Stimulated activated CD4-positive, alpha-beta T cell treated with anti-CD3 and anti-CD28 coated beads, Interleukin-12 subunit alpha, Interleukin-12 subunit beta, amount 100 ng/mL, for 4 hours (primary cell): Measurements from ENCODE around the gene PARVA.

ENCODE experiments used
- DNase-seq: peaks from one replicate; pipeline ENCODE4 v3.0.0-alpha.2; 2020

PARVA gene

DNA sequence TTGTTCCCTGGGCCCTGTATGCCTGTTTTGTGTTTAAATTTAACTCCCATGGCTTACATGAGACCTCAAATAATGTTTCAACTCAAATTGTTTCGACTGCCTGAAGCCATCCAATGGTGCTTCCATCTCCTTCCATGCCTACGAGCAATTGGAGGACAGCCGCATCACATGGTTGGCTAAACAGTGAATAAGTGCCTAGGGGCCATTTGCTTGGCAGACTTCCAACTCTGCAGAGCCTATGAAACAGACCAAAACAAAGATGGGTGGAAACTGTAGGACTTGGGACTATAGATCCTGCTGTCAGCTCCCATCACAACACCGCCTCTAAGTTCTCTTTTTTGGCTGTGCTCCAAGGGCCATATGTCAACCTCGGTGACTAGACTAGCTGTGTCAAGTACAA, 84.1 kb downstream of the PARVA start:
- DNase-seq: no peak

DNA sequence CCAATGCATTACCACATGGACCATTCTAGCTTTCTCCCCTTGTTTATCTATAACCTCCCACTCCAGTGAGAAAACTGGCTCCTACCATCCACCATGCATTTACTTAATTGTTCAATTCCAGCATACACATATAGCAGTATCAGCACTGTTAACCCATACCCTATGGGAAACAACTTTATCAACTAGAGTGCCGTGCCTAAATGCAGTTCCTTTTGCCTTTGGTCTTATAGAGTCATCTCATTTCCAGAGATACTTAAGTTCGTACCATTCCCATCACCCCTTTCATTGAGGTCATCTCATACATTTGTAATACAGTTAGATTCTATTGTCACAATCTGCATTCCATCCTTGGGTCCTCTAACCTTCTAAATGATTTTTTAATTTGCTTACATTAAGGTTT, 86.9 kb downstream of the PARVA start:
- no peak for DNase-seq

DNA sequence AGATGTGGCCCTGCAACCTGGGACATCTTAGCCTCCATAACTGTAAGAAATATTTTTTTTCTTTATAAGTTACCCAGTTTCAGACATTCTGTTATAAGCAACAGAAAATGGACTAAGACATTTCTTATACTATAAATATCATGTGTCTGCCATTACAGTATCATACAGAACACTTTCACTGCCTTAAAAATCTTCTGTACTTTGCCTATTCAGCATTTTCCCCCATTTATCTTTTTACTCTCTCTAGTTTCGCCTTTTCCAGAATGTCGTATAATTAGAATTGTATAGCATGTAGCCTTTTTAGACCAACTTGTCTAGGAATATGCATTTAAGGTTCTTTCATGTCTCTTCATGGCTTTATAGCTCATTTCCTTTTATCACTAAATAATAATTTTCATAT, 88.0 kb downstream of the PARVA start:
- no peak for DNase-seq

DNA sequence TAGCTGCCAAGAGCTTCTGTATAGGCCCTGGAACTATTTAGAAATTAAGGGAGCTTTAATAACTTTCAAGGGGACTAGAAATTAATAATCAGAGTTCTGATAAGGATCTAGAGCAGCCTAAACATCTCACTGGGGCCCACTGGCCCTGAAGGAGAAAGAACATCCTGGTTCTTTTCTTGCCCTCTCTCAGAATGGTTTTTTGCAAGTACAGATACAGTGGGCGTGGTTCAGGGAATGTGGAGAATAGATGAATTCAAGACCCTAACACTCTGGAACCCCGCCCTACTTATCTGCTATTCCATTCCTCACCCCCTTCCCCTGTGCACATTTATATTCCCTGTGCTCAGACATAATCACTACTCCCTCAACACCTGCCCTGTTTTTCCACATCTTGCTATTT, 90.2 kb downstream of the PARVA start:
- no peak for DNase-seq

DNA sequence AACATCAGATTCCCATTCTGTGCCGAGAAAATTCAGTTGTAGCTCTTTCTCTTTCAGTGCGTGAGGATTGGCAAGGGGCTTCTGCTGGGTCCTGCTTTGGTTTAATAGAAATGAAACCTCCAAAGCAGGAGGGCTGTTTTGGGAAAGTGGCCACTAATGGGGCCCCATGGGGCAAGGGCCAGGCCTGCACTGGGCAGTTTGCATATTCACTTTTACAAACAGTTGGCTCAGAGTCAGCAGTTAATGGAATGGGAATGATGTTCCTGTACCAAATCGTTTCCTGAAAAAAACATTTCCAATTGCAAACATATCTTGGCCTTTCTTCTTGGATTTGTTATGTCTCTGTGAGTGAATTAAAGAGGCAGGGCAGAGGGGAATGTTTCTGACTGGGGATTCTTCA, 92.1 kb downstream of the PARVA start:
- no peak for DNase-seq

DNA sequence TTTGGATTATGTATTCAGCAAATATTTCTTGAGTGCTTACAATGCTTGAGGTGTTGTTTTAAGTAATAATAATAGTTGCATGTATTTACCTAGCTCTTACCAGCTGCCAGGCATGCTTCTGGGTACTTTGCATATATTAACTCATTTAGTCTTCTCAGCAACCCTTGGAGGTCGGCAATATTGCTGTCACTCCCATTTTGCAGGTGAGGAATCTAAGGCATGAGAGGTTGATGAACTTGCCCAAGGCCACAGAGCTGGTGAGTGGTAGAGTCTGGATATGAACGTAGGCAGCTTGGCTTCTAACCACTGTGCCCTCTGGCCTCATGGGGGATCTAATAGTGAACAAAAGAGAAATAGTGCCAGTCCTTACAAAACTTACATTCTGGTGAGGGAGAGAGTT, 92.9 kb downstream of the PARVA start:
- DNase-seq: no peak

DNA sequence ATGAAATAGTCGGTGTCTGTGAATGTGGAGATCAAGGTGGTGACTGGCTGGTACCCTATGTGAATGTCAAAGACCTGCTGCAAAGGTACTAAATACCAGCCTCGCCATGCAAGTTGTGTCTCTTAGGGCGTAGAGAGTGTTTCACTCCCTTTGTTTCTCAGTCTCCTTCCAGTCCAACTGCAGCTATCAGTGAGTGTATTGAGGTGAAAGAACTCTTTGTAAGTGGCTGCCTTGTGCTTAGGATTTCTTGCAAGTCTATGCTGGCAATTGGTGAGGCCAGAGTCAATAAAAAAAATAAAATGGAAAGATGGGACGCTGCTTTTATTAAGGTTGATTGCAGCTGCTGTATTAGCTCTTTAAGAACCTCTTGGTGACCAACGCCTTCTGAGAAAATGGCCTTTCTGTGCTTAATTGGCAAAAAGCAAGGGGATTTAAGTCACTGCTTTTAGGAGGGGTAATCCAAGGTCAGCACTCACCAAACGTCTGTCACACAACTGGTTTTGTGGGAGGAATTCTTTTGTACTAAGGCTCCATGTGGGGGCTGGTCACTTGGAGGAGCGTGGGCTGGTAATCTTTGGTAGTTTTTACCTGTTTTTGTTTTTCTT, 95.1 kb downstream of the PARVA start:
- no peak for DNase-seq

DNA sequence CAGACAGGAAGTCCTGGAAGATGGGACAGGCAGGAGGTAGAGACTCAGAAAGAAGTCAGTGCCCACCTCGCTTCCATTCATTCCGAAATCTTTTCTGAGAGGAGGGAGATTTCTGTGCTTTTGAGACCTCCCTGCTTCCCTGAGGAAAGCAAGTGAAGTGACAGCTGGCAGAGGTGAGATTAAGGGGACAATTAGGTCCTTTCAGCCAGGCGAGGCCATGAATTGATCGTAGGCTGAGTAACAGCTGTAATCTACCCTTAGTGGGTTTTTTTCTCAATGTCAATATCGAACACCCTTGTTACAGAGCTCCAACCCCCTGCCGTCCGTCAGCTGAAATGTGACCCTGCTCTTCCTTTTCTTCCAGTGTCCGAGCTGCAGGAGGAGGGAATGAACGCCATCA, 96.0 kb downstream of the PARVA start:
- DNase-seq: no peak

DNA sequence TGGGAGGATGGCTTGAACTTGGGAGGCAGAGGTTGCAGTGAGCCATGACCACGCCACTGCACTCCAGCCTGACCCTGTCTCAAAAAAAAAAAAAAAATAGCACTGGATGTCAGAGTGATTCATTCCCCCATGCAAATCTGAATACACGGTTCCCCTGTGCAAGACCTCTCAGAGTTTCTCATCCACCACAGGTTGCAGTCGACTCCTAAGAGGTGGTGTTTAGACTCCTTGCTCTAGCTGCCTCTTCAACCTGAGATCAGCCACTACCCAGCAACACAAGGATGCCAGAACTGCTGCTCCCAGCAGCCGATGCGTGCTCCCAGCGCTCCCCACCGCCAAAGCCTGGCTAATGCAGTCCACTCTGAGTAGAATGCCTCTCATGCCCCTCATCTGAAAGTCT, 97.5 kb downstream of the PARVA start:
- DNase-seq: no peak

DNA sequence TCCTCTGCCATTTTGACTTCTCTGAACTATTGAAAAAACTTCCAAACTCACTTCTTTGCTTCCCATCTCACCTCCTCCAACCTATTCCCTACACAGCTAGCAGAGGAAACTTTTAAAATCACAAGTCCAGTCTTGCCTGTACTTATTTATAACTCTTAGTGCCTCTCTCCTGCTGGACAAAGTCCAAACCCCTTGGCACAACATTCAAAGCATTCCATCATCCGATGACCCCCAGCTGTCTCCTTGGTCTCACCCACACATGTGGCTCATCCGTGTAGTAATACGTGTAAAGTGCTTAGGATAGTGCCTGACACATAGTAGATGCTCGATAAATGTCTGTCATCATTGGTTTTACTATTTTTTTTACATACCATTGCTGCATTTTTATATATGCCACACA, 101.4 kb downstream of the PARVA start:
- no peak for DNase-seq

DNA sequence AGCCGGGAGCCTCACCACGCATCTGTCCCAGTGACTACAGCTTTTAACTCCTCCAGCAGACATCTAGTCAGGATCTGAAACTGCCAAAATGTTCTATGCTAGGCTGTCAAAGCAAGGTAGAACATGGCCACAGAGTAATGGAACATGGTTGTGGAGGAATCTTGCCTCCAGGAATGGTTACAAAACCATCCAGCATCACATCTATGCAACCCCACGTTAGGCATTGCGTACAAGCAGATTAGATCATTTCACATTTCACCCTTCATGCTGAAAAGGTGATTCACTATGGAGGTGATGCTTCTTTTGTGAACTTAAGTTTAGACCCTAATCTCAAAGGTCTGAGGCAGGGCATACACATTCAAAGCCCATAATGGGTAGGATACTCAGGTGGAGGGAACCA, 103.0 kb downstream of the PARVA start:
- DNase-seq: no peak

DNA sequence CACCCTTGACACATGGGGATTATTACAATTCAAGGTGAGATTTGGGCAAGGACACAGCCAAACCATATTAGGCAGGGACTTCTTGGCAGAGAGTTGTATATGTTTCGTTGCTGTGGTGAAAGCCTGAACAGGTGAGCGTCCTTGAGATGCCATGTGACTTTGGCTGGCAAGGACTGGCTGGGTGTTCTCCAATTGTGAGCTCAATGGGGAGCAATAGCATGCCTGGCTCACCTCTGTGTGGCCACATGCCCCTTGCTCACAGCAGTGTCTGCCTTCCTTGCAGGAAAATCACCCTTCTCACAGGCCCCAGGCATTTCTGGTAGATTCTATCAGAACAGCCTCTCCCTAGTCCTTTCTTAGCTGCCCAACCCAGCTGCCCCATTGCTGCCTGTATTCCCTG, 105.5 kb downstream of the PARVA start:
- no peak for DNase-seq

DNA sequence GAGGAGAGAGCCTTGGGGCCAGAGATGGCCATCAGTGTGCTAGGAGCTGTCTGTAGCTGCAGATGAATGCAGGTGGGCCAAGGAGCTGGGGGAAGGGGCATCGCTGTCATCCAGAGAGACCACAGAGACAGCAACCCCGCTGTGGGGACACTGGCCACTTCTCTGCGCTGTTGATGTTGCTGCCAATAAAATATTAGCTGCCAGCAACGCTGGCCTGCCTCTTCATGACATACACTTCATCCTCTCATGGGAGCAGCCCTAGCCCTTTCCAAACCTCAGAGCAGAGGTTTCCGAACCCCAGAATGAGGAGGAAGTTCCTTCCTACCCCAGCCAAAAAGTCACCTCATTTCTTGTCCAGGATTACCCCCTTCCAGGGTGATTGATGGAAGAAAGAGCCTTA, 106.2 kb downstream of the PARVA start:
- DNase-seq: no peak

DNA sequence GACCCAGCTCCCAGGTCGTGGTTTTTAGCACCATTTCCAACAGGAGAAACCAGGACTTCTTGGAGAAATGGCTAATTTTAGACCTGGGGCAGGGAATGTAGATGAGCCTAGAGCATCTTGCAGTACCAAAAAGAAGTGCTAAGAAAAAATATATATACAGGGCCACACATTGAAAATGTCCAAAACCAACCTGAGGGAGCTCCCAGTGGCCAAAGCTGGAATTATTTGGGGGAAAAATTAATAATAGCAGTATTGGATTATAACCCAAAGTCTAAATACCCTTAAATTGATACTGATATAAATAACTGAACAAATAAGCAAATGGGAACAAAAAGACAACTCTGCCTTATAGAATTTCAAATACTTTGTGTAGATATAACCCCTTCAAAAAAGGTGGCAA, 108.0 kb downstream of the PARVA start:
- DNase-seq: no peak

DNA sequence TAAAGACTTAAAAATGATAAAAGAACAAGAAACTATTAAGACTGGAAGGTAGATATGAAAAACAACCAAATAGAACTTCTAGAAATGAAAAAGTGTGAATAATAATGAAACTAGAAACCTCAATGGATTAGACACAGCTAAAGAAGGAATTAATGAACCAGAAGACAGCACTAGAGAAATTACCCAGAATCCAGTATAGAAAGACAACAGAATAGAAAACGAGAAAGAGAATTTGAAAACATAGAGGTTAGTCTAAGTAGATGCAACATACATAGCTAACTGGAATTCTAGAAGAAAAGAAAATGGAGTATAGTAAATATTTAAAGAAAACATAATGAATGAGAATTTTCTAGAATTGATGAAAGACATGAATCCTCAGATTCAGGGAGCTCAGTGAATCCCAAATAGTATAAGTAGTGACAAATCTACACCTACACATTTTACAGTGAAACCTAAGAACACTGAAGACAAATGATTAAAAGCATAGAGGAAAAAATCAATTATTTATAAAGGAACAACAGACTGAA, 111.9 kb downstream of the PARVA start:
- DNase-seq: no peak

DNA sequence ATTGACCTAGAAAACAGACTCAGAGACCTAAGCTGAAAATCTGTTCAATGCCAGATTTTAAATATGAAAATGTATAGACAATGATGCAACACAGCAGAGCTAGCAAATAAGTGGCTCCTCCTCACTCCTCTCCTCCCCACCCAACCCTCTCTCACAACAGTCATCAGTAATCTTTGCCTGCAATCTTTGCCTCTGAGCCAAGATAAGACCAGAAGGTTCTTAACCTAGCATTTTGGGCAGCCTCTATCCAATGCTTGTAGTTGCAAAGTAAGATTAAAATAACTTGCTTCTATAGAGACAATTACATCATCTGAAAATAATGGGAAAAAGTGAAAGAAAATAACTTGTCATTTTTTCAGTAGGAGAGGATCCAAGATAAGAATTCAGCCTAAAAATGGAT, 117.3 kb downstream of the PARVA start:
- DNase-seq: no peak

DNA sequence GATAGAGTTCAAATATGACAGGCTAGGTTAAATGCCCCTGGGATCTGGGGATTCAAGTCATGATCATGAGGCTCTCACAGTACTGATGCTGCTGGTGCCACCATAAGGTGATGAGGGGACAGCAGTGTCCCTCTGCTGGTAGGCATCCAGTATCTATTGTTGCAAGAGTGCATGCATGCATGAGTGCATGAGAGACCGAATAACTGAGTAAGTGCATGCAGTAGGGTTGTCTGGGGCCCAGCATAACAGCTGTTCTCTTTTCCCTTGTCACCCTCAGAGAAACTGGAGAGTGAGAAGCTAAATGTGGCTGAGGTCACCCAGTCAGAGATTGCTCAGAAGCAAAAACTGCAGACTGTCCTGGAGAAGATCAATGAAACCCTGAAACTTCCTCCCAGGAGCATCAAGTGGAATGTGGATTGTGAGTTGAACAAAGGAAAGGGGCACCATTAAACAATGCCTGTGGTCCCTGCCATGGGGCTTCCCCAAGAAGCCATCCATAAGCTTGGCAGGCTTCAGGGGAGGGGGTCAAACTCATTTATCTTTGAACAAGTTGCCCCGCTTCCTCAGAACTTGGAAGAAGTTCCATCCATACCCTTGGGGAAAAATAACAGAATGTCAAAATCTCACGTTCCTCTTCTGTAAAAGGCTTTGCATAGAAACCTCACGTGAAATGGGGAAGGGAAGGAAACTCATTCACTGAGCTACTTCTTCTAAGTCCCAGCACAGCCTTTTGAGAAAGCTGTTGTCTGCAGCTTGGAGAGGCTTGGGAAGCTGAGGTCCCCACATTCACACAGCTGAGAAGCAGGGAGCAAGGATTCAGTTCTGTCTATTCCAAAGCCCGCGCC, 119.0 kb downstream of the PARVA start:
- DNase-seq: no peak

DNA sequence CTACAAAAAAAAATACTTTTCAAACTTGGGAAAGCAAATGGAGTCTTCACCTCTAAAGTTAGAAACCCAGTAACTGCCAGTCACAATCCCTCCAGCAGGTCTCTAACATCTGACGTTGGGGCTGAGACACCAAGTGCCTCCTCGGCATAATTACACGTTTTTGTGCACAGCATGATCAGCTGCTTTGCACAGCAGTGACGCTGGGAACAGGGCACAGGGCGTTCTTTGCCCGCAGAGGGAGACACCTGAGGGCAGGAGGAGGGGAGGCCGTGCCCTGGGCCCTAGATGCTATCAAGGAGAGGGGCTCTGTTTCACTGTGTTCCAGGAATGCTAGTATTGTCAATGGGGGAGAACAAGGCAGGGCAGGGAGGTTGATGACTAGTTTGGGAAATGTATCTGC, 120.1 kb downstream of the PARVA start:
- DNase-seq: no peak

DNA sequence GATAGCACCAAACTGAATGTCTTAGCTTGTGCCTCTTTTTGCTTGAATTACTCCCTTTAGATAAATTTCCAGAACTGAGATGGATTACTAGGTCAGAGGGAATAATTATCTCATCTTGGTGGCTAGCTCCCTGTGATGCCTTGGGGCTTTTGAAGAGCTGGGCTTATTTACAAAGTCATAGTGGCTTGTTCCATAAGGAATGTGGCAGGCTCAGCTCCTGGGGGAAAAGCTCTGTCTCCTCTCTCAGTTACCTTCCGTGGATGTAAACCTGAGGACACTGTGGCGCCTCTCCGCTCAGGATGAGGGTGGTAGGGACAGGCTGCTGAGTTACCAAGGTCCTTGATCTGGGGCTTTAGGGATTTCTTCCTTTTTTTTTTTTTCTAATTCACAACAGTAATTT, 121.7 kb downstream of the PARVA start:
- DNase-seq: no peak

DNA sequence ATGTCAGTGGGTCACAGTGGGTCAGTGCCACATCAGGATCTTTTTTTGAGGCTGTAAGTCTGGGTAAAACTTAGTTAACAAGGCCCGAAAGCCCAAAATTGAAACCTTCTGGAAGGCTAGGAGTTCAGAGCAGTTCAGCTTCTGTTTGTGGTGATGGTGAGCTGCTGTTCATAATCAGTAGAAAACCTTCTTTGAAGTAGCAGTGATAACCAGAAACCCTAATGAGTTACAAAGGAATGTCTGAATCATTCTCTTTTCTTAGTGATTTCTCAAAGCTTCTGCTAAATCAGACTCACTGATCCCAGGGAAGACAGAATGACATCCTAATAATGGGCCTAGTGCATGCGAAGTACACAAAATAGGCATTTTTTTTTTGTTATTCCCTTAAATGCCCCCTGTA, 124.7 kb downstream of the PARVA start:
- DNase-seq: no peak

DNA sequence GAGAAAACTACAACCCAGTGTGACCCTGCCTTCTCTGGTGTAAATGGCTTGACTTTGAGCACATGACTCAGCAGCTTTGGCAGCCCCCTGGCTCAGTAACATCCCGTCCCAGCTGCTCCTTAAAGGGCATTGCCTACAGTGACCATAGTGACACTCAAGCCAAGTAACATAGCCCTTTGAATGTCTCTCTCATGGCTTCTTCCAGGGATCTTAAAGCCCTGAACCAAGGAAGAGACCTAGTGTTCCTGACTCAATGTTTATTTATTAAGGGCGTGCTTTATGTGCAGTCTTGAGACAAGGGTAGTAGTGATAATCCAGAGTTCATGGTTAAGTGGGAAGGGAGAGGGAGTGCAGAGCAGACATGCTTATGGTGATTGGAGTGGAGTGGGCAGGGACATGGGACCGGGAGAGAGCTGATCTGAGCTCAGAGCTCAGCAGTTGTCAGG, 125.7 kb downstream of the PARVA start:
- no peak for DNase-seq

DNA sequence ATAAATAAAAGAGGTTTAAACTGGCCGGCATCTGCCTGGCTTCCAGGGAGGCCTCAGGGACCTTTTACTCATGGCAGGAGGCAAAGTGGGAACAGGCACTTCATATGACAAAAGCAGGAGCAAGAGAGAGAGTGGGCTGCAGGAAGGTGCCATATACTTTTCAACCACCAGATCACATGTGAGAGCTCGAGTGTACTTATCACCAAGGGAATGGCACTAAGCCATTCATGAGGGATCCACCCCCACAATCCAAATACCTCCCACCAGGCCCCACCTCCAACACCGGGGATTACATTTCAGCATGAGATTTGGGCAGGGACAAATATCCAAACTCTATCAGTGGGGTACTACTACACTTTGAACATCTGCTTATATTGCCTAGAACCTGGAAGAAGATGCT, 126.5 kb downstream of the PARVA start:
- no peak for DNase-seq

DNA sequence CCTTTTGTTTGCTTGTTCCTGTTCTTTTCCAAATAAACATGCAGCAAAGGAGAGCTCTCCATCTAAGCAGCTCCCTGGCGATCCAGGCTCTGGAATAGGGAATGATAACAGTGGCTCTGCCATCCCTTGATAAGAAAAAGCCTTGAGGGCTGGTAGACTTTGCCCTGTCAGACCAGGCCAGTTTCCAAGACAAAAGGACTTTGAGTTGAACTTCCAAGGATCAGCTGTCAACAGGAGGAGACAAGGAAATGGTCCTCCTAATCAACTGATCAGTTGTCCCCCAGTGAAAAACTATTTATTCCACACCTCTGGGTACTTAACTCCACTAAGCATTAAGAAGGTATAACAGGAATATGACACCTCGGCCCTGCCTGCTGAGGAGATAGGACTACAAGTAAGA, 127.8 kb downstream of the PARVA start:
- DNase-seq: no peak

DNA sequence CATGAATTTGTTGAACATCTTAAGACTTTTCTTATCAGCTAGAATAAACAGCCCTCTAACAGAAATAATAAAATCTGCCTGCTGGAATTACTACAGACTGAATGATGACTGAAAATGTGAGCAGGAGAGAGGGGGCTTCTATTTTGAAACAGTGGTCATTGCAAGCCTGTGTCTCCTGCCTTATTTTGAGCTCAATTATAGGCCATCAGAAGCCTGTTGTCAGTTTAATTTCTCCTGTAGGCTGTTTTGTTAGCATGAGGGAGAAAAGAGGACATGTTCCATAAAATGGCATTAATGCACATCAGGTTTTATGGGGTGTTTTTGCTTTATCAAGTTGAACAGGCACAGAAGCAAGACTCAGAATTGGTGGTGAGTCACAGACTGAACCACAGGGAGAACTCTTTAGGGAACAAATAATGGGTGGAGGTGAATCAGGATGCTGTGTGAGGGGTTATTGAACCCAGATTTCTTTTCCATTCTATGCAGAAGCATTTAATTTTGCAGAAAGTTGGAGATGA, 129.1 kb downstream of the PARVA start:
- no peak for DNase-seq
